IPS-18a (cell line): ENCODE measurements around the gene FOXD1.
"Not testable (repeated sequence)": the region's sequence is repeated elsewhere in the genome, so short reads cannot be mapped to it uniquely, and the experiment has no call there.

ENCODE experiments used
- H3K27ac ChIP-seq: one replicate; pipeline ENCODE4 v1.5.1; 2013; ENCODE audit warnings: low read length
- H3K27me3 ChIP-seq: one replicate; pipeline ENCODE4 v1.6.1; 2013; ENCODE audit warnings: mild to moderate bottlenecking, low read length; ENCODE audit not compliant: control insufficient read depth, insufficient read depth
- H3K36me3 ChIP-seq: one replicate; pipeline ENCODE4 v1.6.1; 2013; ENCODE audit warnings: low read depth, low read length; ENCODE audit not compliant: control insufficient read depth
- H3K4me1 ChIP-seq: one replicate; pipeline ENCODE4 v1.6.1; 2013; ENCODE audit warnings: low read depth, low read length; ENCODE audit not compliant: control insufficient read depth
- H3K4me3 ChIP-seq: one replicate; pipeline ENCODE4 v1.5.1; 2013; ENCODE audit warnings: low read length
- H3K9ac ChIP-seq: one replicate; pipeline ENCODE4 v1.6.1; 2013; ENCODE audit warnings: mild to moderate bottlenecking, low read length, moderate library complexity
- H3K9me3 ChIP-seq: one replicate; pipeline ENCODE4 v1.6.1; 2013; ENCODE audit warnings: low read depth, low read length; ENCODE audit not compliant: control insufficient read depth

Gene FOXD1

DNA sequence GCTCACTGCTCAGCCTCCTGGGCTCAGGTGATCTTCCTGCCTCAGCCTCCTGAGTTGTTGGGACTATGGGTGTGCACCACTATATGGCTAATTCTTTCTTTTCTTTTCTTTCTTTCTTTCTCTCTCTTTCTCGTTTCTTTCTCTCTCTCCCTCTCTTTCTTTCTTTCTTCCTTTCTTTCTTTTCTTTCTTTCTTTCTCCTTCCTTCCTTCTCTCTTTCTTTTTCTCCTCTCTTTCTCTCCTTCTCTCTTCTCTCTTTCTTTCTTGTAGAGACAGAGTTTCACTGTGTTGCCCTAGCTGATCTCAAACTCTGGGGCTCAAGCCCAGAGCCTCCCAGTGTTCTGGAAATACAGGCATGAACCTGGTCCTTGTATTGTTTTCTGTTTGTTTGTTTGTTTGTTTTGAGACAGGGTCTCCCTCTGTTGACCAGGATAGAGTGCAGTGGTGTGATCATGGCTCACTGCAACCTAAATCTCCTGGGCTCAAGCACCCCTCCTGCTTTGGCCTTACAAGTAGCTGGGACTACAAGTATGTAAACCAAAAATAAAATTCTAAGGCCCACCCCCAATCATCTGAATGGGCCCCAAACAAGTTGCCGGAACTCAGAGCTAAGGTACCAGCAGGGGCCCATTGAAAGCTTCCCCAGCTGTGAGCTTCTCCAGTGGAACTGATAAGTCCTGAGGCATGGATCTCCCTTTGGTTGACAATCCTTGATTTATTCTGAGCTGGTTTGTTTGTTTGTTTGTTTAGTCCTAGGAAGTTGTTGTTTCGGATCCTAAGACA is 37.7 kb upstream of the FOXD1 start:
- peak overlapping the region; percentile 92 for H3K27ac ChIP-seq

DNA sequence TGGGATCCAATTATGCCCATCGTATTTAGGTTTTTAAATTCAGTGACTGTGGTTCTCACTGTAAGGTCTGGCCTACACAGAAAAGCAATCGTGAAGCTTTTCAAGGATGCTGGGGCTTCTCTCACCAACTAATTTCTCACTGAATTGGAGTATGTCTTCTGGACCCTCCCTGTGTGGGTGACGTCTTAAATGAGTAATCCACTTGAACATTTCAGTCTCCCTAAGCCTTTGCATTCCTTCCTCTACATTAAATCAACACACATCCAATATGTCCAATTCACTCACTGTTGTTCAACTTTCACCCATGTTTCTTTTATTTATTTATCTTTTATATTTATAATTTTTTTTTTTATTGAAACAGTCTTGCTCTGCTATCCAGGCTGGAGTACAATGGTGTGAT is 37.1 kb upstream of the FOXD1 start:
- H3K4me1 ChIP-seq, result peaks cover 43% of the 10 kb centered on the region
- H3K9me3 ChIP-seq, result no peaks in the 10 kb centered on the region
- peak overlapping the region; percentile 24 for H3K27ac ChIP-seq
- no peaks in the 10 kb centered on the region for H3K36me3 ChIP-seq
- H3K27me3 ChIP-seq, result no peaks in the 10 kb centered on the region
- no peak overlapping the region for H3K4me3 ChIP-seq
- peak overlapping the region; percentile 51 for H3K9ac ChIP-seq

More for the DNA sequence above, 37.7 kb upstream of the FOXD1 start:
- no peaks in the 10 kb centered on the region for H3K9me3 ChIP-seq
- no peaks in the 10 kb centered on the region for H3K27me3 ChIP-seq
- H3K36me3 ChIP-seq, result no peaks in the 10 kb centered on the region
- H3K4me3 ChIP-seq, result peak overlapping the region; percentile 42
- peak overlapping the region; percentile 51 for H3K9ac ChIP-seq
- peaks cover 43% of the 10 kb centered on the region for H3K4me1 ChIP-seq

DNA sequence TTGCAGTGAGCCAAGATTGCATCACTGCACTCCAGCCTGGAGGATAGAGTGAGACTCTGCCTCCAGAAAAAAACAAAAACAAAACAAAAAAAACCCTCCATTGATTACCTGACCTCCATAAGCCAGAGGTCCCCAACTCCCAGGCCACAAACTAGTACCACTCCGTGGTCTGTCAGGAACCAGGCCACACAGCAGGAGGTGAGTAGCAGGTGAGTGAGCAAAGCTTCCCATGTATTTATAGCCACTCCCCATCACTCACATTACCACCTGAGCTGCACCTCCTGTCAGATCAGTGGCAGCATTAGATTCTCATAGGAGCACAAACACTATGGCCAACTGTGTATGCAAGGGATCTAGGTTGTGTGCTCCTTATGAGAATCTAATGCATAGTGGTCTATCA is 35.9 kb upstream of the FOXD1 start:
- no peaks in the 10 kb centered on the region for H3K27me3 ChIP-seq
- H3K27ac ChIP-seq, result no peak overlapping the region
- no peaks in the 10 kb centered on the region for H3K9me3 ChIP-seq
- peaks cover 43% of the 10 kb centered on the region for H3K4me1 ChIP-seq
- H3K36me3 ChIP-seq, result no peaks in the 10 kb centered on the region
- no peak overlapping the region for H3K9ac ChIP-seq
- no peak overlapping the region for H3K4me3 ChIP-seq

DNA sequence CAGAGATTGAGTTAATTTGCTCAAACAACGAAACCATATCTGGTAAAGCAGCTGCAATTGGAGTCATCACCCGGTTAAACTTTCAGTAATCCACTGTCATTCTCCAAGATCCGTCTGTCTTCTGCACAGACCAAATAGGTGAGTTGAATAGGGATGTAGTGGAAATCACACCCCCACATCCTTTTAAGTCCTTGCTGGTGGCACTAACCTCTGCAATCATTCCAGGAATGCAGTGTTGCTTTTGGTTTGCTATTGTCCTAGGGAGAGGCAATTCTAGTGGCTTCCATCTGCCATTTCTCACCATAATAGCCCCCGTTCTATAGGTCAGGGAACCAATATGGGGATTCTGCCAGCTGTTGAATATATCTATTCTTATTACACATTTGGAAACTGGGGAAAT is 35.1 kb upstream of the FOXD1 start:
- Histone ChIP-seq H3K9ac (no peak overlapping the region), H3K4me1 (peaks cover 35% of the 10 kb centered on the region), H3K9me3 (no peaks in the 10 kb centered on the region), H3K36me3 (no peaks in the 10 kb centered on the region), H3K27me3 (no peaks in the 10 kb centered on the region), H3K27ac (no peak overlapping the region), H3K4me3 (no peak overlapping the region)

DNA sequence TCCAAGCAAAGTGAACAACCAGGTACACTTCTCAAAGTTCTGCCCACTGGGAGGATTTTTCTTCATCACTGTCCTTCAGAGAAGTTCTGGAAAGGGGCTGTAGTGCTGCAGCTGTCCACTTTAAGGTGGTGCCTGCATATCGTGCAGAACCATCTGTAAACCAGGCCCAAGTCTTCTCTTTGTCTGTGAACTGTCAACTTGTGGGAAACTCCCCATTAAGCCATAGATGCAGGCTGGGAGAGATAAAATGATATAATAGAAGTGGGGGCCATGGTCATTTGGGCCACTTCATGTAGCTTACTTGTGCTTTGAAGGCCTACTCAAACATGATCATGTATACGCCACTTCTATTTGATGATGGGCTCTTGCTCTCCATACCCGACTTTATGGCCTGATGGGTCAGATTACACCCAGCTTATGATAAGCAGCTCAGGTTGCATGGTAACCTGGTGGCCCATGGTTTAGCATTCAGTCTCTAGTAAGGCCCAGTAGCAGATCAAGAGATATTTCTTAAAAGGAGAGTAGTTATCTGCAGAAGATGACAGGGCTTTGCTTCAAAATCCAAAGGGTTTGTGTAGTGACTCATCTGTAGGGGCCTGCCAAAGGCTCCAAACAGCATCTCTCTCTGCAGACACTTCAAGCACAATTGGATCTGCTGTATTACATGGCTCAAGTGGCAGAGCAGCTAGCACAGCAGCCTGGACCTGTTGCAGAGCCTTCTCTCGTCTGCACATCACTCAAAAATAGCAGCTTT is 34.0 kb upstream of the FOXD1 start:
- no peaks in the 10 kb centered on the region for H3K27me3 ChIP-seq
- H3K4me1 ChIP-seq, result peaks cover 28% of the 10 kb centered on the region
- H3K9me3 ChIP-seq, result no peaks in the 10 kb centered on the region
- H3K36me3 ChIP-seq, result no peaks in the 10 kb centered on the region
- no peak overlapping the region for H3K9ac ChIP-seq
- no peak overlapping the region for H3K27ac ChIP-seq
- H3K4me3 ChIP-seq, result no peak overlapping the region

DNA sequence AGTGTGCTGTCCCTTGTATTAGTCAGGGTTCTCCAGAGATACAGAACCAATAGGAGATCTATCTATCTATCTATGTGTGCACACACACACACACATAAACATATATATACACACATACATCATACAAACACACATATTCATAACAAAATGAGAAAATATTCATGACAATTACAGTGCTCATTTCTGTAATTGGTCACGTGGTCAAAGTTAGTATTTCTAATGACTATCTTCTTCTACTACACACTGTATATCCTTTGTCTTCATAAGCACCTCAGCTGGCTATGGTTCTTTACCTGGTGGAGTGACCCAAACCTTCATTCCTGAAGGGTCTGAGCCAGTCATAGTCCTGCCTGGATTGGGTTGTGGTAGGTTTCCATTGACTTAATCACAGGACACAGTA is 31.9 kb upstream of the FOXD1 start:
- Histone ChIP-seq H3K4me1 (peaks cover 11% of the 10 kb centered on the region), H3K36me3 (no peaks in the 10 kb centered on the region), H3K27me3 (no peaks in the 10 kb centered on the region), H3K9ac (no peak overlapping the region), H3K4me3 (no peak overlapping the region), H3K27ac (no peak overlapping the region), H3K9me3 (no peaks in the 10 kb centered on the region)

DNA sequence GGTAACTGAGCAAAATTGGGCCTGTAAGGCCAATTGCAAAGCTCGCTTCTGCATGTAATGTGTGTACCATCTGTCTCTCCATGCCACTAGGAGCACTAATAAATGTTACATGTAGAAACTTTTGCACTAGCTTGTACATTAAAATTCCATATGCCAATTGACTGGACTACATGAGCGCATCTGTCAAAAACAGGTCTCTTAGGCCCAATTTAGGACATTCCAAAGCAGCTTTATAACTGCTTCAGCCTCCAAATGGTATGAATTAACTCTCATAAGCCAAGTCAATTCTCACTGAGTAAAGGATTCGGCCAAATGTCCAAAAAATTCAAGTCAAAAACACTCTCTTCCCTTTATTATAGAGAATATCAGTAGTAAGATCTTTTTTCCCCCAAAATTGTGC is 23.5 kb upstream of the FOXD1 start:
- no peaks in the 10 kb centered on the region for H3K27me3 ChIP-seq
- H3K9me3 ChIP-seq, result no peaks in the 10 kb centered on the region
- no peak overlapping the region for H3K9ac ChIP-seq
- H3K27ac ChIP-seq, result no peak overlapping the region
- no peaks in the 10 kb centered on the region for H3K4me1 ChIP-seq
- H3K36me3 ChIP-seq, result no peaks in the 10 kb centered on the region
- H3K4me3 ChIP-seq, result no peak overlapping the region

DNA sequence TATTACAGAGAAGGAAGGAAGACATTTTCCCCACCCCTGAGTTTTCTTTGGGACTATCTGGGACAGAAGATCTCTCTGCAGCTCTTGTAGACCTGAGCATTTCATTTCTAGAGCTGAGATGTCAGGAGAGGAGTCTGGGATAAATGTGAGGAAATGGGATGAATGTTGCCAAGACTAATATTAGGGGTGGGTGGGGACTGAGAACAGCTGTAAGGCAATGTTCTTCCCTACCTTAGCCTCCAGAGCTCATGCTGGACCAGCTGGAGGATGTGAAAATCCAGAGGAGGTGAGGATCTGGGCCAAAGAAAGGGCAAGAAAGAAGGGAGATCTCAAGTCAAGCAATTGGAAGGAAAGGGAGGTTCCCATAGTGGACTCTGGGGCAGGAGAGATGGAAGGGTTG is 23.1 kb upstream of the FOXD1 start:
- H3K27me3 ChIP-seq, result no peaks in the 10 kb centered on the region
- H3K4me3 ChIP-seq, result no peak overlapping the region
- no peaks in the 10 kb centered on the region for H3K9me3 ChIP-seq
- no peak overlapping the region for H3K9ac ChIP-seq
- H3K4me1 ChIP-seq, result peaks cover 2% of the 10 kb centered on the region
- no peak overlapping the region for H3K27ac ChIP-seq
- H3K36me3 ChIP-seq, result no peaks in the 10 kb centered on the region

DNA sequence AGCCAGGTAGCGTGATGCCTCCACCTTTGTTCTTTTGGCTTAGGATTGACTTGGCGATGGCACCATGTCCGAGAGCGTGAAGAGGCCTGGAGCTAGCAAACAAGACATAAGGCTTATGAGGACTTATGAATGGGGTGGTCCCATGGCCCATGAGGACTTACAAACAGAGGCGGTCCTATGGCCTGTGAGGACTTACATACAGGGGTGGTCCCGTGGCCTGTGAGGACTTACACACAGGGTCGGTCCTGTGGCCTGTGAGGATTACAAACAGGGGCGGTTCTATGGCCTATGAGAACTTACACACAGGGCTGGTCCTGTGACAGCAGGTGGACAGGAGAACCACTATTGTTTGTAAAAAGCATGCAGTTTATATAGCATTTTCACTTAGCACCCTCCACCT is 21.3 kb upstream of the FOXD1 start:
- H3K9ac ChIP-seq, result no peak overlapping the region
- peaks cover 10% of the 10 kb centered on the region for H3K4me1 ChIP-seq
- no peaks in the 10 kb centered on the region for H3K27me3 ChIP-seq
- no peaks in the 10 kb centered on the region for H3K9me3 ChIP-seq
- no peak overlapping the region for H3K27ac ChIP-seq
- no peaks in the 10 kb centered on the region for H3K36me3 ChIP-seq
- no peak overlapping the region for H3K4me3 ChIP-seq

DNA sequence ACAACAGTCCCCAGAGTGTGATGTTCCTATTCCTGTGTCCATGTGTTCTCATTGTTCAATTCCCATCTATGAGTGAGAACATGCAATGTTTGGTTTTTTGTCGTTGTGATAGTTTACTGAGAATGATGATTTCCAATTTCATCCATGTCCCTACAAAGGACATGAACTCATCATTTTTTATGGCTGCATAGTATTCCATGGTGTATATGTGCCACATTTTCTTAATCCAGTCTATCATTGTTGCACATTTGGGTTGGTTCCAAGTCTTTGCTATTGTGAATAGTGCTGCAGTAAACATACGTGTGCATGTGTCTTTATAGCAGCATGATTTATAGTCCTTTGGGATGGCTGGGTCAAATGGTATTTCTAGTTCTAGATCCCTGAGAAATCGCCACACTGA is 20.1 kb upstream of the FOXD1 start:
- not testable (repeated sequence) for H3K4me3 ChIP-seq, H3K27ac ChIP-seq, H3K36me3 ChIP-seq, H3K9me3 ChIP-seq, H3K9ac ChIP-seq, H3K27me3 ChIP-seq
- H3K4me1 ChIP-seq, result peaks cover 10% of the 10 kb centered on the region

DNA sequence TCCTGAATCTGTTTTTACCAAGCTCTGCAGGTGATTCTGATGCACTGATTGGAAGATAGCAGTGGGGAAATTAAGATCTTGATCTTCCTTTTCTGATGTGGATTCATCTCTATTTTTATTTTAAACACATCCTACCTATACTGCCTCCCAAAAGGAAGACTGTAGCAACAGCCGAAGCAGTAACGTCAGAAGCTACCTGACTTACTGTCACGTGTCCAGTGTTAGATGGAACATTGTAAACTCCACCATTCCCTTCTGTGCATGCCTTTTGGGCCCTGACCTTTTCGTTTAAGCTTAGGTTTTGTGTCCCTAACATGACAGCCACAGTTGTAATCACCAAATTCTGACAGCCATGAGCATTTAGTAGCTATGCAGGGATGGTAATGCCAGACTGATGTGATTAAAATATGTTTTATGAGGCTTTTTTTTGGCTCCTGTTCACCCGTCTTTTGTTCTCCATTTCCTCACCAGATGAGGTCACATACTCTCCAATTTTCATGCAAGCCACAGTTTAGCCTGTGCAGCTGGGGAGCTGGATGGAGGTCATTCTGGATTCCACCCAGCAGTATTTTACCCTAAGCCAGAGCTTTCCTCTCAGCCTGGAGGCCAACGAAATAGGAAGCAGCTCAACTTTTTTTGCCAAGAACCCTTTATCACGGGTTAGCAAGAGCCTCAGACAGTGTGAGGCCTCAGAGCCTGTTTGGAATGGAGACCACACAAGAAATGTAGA is 15.6 kb upstream of the FOXD1 start:
- Histone ChIP-seq H3K27ac (no peak overlapping the region), H3K4me1 (peaks cover 21% of the 10 kb centered on the region), H3K4me3 (no peak overlapping the region), H3K9ac (no peak overlapping the region), H3K36me3 (no peaks in the 10 kb centered on the region), H3K9me3 (no peaks in the 10 kb centered on the region), H3K27me3 (no peaks in the 10 kb centered on the region)
